GM12864 (cell line): ENCODE results near the gene CCK.

Experiments
- DNase-seq: peaks from one replicate; pipeline ENCODE4 v3.0.0-alpha.2; 2011; ENCODE audit warnings: low read depth
- H3K4me3 ChIP-seq: 2 replicates; pipeline ENCODE4 v1.5.1; 2011; ENCODE audit warnings: mild to moderate bottlenecking, low read depth, low read length, control low read depth
- TF ChIP-seq, protein P1 (sequence below): IDR thresholded peaks from 2 replicates; pipeline ENCODE4 v1.5.1; 2011; ENCODE audit warnings: low read depth, mild to moderate bottlenecking, moderate library complexity, low read length, control low read depth, inconsistent platforms; ENCODE audit errors: missing control alignments

Gene CCK

DNA sequence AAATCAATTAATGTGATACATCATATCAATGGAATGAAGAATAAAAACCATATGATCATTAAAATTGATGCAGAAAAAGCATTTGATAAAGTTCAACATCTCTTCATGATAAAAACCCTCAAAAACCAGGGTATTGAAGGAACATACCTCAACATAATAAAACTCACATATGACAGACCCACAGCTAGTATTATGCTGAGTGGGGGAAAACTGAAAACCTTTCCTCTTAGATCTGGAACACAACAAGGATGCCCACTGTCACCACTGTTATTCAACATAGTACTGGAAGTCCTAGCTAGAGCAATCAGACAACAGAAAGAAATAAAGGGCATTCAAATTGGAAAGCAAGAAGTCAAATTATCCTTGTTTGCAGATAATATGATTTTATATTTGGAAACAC is 30.5 kb downstream of the CCK start:
- no peak overlapping the region for H3K4me3 ChIP-seq
- TF ChIP-seq, protein P1, sequence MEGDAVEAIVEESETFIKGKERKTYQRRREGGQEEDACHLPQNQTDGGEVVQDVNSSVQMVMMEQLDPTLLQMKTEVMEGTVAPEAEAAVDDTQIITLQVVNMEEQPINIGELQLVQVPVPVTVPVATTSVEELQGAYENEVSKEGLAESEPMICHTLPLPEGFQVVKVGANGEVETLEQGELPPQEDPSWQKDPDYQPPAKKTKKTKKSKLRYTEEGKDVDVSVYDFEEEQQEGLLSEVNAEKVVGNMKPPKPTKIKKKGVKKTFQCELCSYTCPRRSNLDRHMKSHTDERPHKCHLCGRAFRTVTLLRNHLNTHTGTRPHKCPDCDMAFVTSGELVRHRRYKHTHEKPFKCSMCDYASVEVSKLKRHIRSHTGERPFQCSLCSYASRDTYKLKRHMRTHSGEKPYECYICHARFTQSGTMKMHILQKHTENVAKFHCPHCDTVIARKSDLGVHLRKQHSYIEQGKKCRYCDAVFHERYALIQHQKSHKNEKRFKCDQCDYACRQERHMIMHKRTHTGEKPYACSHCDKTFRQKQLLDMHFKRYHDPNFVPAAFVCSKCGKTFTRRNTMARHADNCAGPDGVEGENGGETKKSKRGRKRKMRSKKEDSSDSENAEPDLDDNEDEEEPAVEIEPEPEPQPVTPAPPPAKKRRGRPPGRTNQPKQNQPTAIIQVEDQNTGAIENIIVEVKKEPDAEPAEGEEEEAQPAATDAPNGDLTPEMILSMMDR = no peak
- no peak for DNase-seq

DNA sequence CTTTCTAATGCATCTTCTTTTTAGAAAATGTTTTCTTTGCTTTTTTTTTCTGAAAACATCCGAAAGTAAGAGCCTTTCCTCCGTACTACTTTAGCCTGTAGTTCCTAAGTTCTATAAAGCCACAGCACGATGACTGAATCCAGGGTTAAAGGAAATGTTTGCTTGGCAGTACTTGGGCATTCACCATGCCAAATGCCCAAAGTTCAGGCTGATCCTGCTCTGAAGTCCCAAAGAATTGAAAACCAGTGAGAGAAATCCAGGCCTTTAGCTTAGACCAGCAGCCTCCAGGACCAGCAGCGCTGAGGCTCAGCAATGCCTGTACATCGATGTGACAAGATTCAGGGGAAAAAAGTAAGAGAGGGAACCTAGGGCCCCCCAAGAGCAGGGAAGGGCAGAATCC is 35.1 kb downstream of the CCK start:
- no peak overlapping the region for H3K4me3 ChIP-seq
- TF ChIP-seq, protein P1 = no peak
- DNase-seq = no peak

DNA sequence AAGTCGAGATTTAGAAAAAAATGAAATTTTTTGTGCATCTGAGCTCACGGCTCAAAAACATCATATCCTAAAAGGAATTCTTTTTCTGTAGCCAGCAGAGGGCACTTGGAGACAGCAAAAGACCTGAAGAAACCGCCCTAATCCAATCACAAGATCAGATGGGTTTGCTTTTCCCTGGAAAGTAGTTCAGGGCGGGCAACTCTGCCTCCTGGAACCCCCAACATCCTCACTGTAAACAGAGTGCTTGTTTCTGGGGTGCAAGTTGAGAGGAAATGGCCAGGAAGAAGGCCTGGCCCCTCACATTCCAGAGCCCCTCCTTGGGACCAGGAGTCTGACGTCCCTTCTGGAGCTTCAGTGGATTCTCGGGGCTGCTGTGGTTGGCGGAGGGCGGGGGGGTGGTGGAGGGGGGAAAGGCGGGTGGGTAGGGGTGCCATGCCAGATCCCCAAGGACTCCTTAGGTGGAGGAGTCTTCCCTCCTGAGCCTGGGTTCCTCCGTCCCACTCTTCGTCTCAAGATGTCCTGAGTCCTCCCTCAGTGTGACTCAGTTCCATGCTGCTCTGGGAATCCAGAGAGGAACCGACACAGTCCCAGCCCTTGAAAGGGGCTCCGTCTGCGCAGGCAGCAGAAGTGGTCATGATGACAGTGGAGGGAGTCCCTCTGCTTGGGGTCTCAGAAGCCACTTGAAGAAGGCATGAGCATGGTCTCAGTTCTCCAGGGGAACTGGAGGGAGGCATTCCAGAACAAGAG is 35.9 kb downstream of the CCK start:
- no peak for DNase-seq
- TF ChIP-seq, protein P1 = peak; percentile 39

DNA sequence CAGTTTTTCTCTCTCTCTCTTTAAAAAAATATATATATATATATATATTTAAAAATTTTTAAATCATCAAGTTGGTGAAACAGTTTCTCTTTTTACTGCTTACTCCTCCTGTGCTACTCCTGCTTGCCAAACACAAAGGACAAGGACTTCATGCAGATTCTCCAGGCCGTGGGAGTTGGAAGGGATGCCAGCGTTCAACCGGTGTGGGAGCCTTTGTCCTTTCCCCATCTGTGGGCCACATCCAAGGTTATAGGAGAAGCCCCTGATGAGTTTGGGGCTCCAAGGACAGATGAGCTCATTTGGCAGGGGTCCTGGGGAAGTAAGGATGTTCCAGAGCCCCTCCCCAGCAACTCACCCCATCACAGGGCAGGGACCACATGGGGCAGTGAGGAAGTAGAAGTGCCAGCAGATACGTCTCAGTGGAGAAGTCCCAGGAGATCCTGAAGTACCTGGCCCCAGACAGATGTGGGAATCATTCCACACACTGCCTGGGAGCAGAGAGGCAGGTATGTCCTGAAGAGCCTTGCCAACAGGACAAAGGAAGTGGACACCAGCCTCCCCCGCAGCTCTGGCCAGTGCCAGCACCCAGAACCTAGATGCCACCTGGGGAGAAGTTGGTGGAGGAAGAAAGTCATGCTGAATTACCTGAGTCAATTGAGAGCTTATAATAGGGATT is 36.6 kb downstream of the CCK start:
- TF ChIP-seq, protein P1 = no peak
- DNase-seq = no peak
- H3K4me3 ChIP-seq = no peak overlapping the region

More for the DNA sequence above, 35.9 kb downstream of the CCK start:
- H3K4me3 ChIP-seq = no peak overlapping the region

DNA sequence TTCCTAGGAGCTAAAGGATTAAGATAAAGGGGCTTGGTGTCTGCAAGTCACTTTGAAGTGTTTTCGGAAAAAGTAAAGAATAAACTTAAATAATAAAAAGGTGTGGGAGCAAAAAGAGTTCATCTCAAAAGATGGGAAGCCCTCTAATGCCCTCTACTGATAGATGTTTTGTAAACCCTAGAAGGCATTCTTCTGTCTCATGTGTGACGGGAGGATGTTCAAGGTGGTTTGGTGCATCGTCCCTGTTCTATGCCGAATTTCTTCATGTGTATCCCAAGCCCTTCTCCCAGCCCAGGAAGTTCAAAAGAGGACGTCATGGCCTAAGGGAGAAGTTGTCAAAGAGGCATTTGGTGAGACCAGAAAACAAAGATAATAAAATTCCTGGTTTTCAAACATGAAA is 37.2 kb downstream of the CCK start:
- TF ChIP-seq, protein P1 = peak; percentile 51
- no peak for DNase-seq
- no peak overlapping the region for H3K4me3 ChIP-seq

DNA sequence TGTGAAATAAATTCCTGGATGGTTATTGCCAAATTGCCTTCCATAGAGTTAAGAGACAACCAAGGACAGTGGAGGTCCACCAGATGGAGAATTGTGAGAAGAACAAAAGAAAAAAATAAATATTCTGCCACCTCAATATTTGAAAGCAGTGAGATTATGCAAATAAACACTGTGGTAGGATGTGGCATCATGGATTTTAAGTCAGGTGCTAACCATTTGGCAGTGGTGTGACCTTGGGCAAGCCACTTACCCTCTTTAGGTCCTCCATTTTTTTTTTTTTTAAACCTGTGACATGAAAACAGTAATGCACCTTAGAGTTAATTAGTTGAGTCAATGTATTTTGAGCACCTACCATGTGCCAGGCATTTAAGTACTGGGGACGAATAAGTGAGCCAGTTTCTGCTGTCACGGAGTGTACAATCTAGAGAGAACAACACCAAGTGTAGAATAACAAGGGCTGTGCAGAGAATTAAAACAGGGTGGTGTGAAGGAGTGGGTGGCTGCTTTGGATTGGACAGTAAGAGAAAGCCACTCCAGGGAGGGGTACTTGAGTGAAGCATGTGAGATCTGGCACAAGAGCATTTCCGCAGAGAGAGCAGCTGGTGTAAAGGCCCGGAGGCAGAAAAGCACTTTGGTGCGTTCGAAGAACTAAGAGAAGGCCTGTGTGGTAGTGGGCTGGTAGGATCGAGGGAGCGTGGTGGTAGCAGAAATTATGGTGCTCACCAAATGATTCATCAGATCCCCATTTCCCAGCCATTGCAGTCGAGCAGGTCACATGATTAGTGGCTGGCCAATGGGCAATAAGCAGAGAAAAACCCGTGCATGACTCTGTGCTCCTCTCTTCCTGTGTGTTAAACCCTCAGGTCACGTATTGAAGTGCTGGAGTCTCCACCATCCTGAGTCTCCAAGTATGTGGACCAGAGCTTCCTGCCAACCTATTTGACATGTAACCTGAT is 39.2 kb downstream of the CCK start:
- H3K4me3 ChIP-seq = no peak overlapping the region
- TF ChIP-seq, protein P1 = no peak
- no peak for DNase-seq
